GM23248 (cell line): ENCODE results near the gene TLE2. TPM values are rescaled to one million over a fixed set of nuclear protein-coding genes. Genes with fewer than 3 reads are reported as not detected.

ENCODE experiments used
- DNase-seq: peaks from one replicate; pipeline ENCODE4 v3.0.0-alpha.2; 2015
- H2AFZ ChIP-seq: fragments of 200-600 bp; sonication (generic); 2 replicates; pipeline ENCODE4 v1.6.1; 2016; ENCODE audit warnings: antibody characterized with exemption
- H3F3A ChIP-seq: fragments of 200-600 bp; sonication (generic); 2 replicates; pipeline ENCODE4 v1.6.1; 2016; ENCODE audit warnings: mild to moderate bottlenecking, antibody characterized with exemption, mixed run types; ENCODE audit not compliant: insufficient read depth
- H3K27ac ChIP-seq: fragments of 200-600 bp; sonication (generic); 2 replicates; pipeline ENCODE4 v1.5.1; 2016; ENCODE audit warnings: mild to moderate bottlenecking
- H3K27me3 ChIP-seq: fragments of 200-600 bp; sonication (generic); replicated peaks from 2 replicates; pipeline ENCODE4 v1.6.1; 2016; ENCODE audit warnings: mild to moderate bottlenecking; ENCODE audit not compliant: insufficient read depth
- H3K36me3 ChIP-seq: fragments of 200-600 bp; sonication (generic); 2 replicates; pipeline ENCODE4 v1.6.1; 2016; ENCODE audit warnings: low read depth, mild to moderate bottlenecking
- H3K4me1 ChIP-seq: fragments of 200-600 bp; sonication (generic); 2 replicates; pipeline ENCODE4 v1.6.1; 2016; ENCODE audit warnings: mild to moderate bottlenecking; ENCODE audit not compliant: insufficient read depth
- H3K4me2 ChIP-seq: fragments of 200-600 bp; sonication (generic); one replicate; pipeline ENCODE4 v1.6.1; 2016; ENCODE audit warnings: mild to moderate bottlenecking; ENCODE audit not compliant: unreplicated experiment
- H3K4me3 ChIP-seq: fragments of 200-600 bp; sonication (generic); 2 replicates; pipeline ENCODE4 v1.5.1; 2016; ENCODE audit warnings: mild to moderate bottlenecking
- H3K79me2 ChIP-seq: fragments of 200-600 bp; sonication (generic); 2 replicates; pipeline ENCODE4 v1.6.1; 2016; ENCODE audit warnings: mild to moderate bottlenecking; ENCODE audit not compliant: insufficient read depth
- H3K9ac ChIP-seq: fragments of 200-600 bp; sonication (generic); 2 replicates; pipeline ENCODE4 v1.6.1; 2016; ENCODE audit warnings: mild to moderate bottlenecking
- H3K9me2 ChIP-seq: fragments of 200-600 bp; sonication (generic); 2 replicates; pipeline ENCODE4 v1.6.1; 2016; ENCODE audit warnings: mixed run types, mild to moderate bottlenecking, moderate library complexity; ENCODE audit not compliant: insufficient read depth
- H3K9me3 ChIP-seq: fragments of 200-600 bp; sonication (generic); one replicate; pipeline ENCODE4 v1.6.1; 2017; ENCODE audit warnings: low read depth
- H4K20me1 ChIP-seq: fragments of 200-600 bp; sonication (generic); 2 replicates; pipeline ENCODE4 v1.6.0; 2016; ENCODE audit not compliant: insufficient read depth
- EZH2 ChIP-seq: fragments of 200-600 bp; sonication (generic); IDR thresholded peaks from 2 replicates; pipeline ENCODE4 v1.6.1; 2018; ENCODE audit warnings: antibody characterized with exemption, mild to moderate bottlenecking; ENCODE audit not compliant: insufficient read depth, poor library complexity, severe bottlenecking
- EZH2phosphoT487 ChIP-seq: fragments of 200-600 bp; sonication (generic); IDR thresholded peaks from 2 replicates; pipeline ENCODE4 v1.6.1; 2018; ENCODE audit warnings: antibody characterized with exemption, moderate library complexity, mild to moderate bottlenecking, low read depth; ENCODE audit not compliant: insufficient read depth
- WGBS, 2 experiments: methylation state at CpG; one replicate each; pipeline ENCODE4 v1.1.6; 2015 to 2017; ENCODE audit warnings: low lambda C conversion rate in 2 of 2, low coverage in 1 of 2; ENCODE audit errors: missing lambda C conversion rate in 2 of 2; 5-methylcytosine and 5-hydroxymethylcytosine counted together
- in situ Hi-C: fragments of 300-500 bp; cut with MboI; formaldehyde crosslinking; loops from 2 replicates; pipeline ENCODE4 v1.15.0; 2020
- polyA plus RNA-seq: library from polyadenylated mRNA; unstranded; fragments of >200 nt; fragmentation: Nextera tagmentation; extraction: Ambion mirVana; gene quantifications from 2 replicates; pipeline ENCODE4 v1.2.1, GENCODE V29; 2016
- total RNA-seq: library from RNA; depleted of rRNA; stranded (reverse); fragments of >200 nt; shearing (Covaris generic); gene quantifications from 2 replicates; pipeline ENCODE4 v1.2.3, GENCODE V29; 2014

The TLE2 gene
- total and polyA plus RNA-seq, 2 experiments from 2014 or later, result 3.6 to 10.1 TPM

DNA sequence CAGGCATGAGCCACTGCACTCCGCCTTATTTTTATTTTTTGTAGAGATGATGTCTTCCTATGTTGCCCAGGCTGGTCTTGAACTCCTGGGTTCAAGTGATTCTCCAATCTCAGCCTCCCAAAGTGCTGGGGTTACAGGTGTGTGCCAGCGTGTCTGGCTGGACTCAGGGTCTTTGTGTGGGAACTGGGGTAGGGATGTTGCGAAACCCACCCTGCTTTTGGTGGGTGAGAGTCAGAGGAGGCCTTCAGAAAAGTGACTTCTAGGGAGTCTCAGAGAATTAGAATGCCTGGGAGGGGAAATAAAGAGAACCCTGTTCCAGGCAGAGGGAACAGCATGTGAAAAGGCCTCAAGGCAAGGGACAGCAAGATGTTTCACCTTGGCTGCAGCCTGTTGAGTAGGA lies 20.0 kb upstream of the TLE2 start:
- in situ Hi-C loops, result no loop called here
- no peaks in the 10 kb centered on the region for H3K79me2 ChIP-seq
- 0 out of 2 replicates have a peak, but pooled peaks cover 13% of the 10 kb centered on the region for H3F3A ChIP-seq
- H3K9me2 ChIP-seq, result no peaks in the 10 kb centered on the region
- no peak overlapping the region for H2AFZ ChIP-seq
- H3K36me3 ChIP-seq, result no peaks in the 10 kb centered on the region
- no peak overlapping the region for H3K27ac ChIP-seq
- H3K9me3 ChIP-seq, result no peaks in the 10 kb centered on the region
- H3K27me3 ChIP-seq, result no peaks in the 10 kb centered on the region
- H3K4me1 ChIP-seq, result no peaks in the 10 kb centered on the region
- H3K9ac ChIP-seq, result no peak overlapping the region
- H4K20me1 ChIP-seq, result no peaks in the 10 kb centered on the region
- TF ChIP-seq EZH2 (no peak), EZH2phosphoT487 (no peak)
- WGBS, 2 experiments, result 97 to 100% methylated on average over 3 of the region's 3 CpGs
- no peak overlapping the region for H3K4me2 ChIP-seq
- no peak for DNase-seq
- H3K4me3 ChIP-seq, result no peak overlapping the region

DNA sequence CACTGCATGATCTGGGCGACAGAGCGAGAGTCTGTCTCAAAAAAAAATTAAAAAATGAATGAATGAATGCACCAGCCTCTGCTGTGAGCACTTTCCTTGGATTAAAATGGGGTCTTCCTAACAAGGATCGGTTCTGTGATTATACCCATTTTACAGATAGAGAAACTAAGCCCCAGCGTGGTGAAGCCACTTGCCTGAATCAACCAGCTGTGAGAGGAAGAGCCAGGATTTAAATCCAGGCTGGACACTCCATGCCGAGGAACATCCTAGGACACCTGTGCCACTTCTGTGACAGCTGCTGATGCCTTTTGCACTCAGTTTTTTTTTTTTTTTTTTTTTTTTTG lies 19.1 kb upstream of the TLE2 start:
- Histone ChIP-seq H3K9me3 (no peaks in the 10 kb centered on the region), H3K27me3 (no peaks in the 10 kb centered on the region), H3K36me3 (no peaks in the 10 kb centered on the region), H2AFZ (peak overlapping the region; percentile 77), H3F3A (0 out of 2 replicates have a peak, but pooled peaks cover 13% of the 10 kb centered on the region), H3K9me2 (no peaks in the 10 kb centered on the region), H3K4me1 (no peaks in the 10 kb centered on the region), H3K79me2 (no peaks in the 10 kb centered on the region), H4K20me1 (no peaks in the 10 kb centered on the region), H3K4me3 (peak overlapping the region; percentile 54; the same call in 1 of the 2 replicates), H3K4me2 (no peak overlapping the region), H3K9ac (no peak overlapping the region), H3K27ac (no peak overlapping the region)
- WGBS, 2 experiments, result 95 to 96% methylated on average over 5 of the region's 5 CpGs
- no peak for DNase-seq
- TF ChIP-seq EZH2 (no peak), EZH2phosphoT487 (no peak)
- in situ Hi-C loops, result no loop called here

DNA sequence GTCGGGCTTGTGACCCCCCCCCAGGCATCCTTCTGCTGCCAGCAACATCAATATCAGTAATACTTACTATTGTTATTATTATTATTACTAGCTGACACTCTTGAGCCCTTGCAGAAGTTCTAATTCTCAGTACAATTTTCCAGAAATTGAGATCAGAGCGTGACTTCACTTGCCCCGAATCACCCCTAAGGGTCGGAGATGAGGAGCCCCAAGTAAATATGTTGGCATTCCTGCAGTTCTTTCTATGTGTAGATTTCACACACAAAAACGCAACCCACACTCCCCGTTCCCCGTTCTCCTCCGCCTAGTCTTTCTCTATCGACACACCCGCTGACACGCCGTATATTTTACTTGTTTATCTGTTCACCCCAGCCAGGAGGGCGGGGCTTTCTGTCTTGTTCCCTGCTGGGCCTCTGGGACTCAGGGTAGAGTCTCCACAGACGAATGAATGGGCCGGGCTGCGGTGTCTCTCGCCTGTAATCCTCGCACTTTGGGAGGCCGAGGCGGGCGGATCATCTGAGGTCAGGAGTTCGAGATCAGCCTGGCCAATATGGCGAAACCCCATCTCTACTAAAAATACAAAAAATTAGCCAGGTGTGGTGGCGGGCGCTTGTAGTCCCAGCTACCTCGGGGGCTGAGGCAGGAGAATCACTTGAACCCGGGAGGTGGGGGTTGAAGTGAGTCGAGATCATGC lies 18.6 kb upstream of the TLE2 start:
- TF ChIP-seq EZH2phosphoT487, result no peak
- DNase-seq, result peak; percentile 86
- Histone ChIP-seq H3K9me2 (no peaks in the 10 kb centered on the region), H3K9me3 (no peaks in the 10 kb centered on the region), H3F3A (0 out of 2 replicates have a peak, but pooled peaks cover 8% of the 10 kb centered on the region), H3K27ac (no peak overlapping the region), H3K9ac (no peak overlapping the region), H3K79me2 (no peaks in the 10 kb centered on the region), H3K27me3 (no peaks in the 10 kb centered on the region), H3K4me3 (peak overlapping the region; percentile 54), H3K4me2 (peak overlapping the region; percentile 73), H3K4me1 (no peaks in the 10 kb centered on the region), H2AFZ (peak overlapping the region; percentile 77), H3K36me3 (no peaks in the 10 kb centered on the region), H4K20me1 (no peaks in the 10 kb centered on the region)
- in situ Hi-C loops, result no loop called here
- WGBS, 2 experiments, result 9 to 10% methylated on average over 28 of the region's 28 CpGs

DNA sequence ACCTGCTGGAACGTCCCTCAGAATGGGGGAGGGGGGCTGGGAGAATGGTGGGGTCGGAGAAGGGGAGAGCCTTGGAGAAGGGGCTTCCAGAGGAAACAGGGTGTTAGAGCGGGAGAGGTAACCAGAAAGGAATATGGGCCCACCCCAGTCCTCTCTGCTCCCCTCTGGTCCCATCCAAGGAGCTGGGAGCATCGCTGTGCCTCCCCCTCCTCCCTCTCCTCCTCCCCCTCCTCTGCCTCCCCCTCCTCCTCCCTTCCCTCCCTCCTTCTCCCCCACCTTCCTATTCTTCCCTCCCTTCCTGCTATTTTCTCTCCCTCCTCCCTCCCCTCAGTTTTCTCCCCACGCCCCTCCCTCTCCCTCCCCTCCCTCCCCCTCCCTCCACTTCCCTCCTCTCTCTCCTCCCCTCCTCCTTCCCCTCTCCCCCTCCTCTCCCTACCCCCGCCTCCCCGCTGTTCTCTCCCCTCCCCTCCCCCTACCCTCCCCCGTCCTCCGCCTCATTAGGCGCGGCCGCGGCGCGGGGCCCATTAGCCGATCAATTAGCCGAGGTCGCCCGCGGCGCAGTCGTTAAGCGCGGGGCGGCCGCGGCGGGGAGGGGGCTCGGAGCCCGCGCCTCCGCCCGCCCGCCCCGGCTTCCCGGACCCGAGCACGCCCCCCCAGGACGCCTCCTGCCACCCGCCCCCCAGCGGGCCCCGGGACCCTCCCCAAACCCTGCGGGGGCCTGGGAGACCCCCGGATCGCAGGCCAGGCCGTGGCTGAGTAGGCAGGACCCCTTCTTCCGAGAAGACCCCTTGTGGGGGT lies 17.8 kb upstream of the TLE2 start:
- 0 out of 2 replicates have a peak, but pooled peaks cover 7% of the 10 kb centered on the region for H3F3A ChIP-seq
- H3K36me3 ChIP-seq, result no peaks in the 10 kb centered on the region
- H3K9me2 ChIP-seq, result no peaks in the 10 kb centered on the region
- TF ChIP-seq EZH2, result no peak
- H3K27me3 ChIP-seq, result no peaks in the 10 kb centered on the region
- H3K4me2 ChIP-seq, result peak overlapping the region; percentile 73
- no peaks in the 10 kb centered on the region for H3K79me2 ChIP-seq
- no peaks in the 10 kb centered on the region for H4K20me1 ChIP-seq
- no peak overlapping the region for H3K9ac ChIP-seq
- H3K4me1 ChIP-seq, result no peaks in the 10 kb centered on the region
- H2AFZ ChIP-seq, result peak overlapping the region; percentile 77; the same call in 1 of the 2 replicates
- no peak for DNase-seq
- in situ Hi-C loops, result no loop called here
- 5 to 11% methylated on average over 15 to 35 of the region's 47 CpGs for WGBS, 2 experiments
- no peaks in the 10 kb centered on the region for H3K9me3 ChIP-seq
- H3K4me3 ChIP-seq, result peak overlapping the region; percentile 54
- no peak overlapping the region for H3K27ac ChIP-seq
